Uterus (tissue), 4 donors: ENCODE measurements around the gene PHACTR2. TPM values are rescaled to one million over a fixed set of nuclear protein-coding genes. Genes with fewer than 3 reads are reported as not detected.

Experiments used
- DNase-seq, 2 donors: peaks; one replicate each; pipeline ENCODE4 v3.0.0-alpha.2; 2019 to 2020
- H3K27ac ChIP-seq, 2 donors: fragments of 200-600 bp; sonication (generic); 1 replicate in 1 of 2; 2 replicates in 1 of 2; pipeline ENCODE4 v1.5.1; 2016 to 2018
- H3K27me3 ChIP-seq, 2 donors: fragments of 200-600 bp; sonication (generic); one replicate each; pipeline ENCODE4 v1.5.1; 2018 to 2019; ENCODE audit warnings: control low read depth in 1 of 2
- H3K36me3 ChIP-seq, 2 donors: fragments of 200-600 bp; sonication (generic); one replicate each; pipeline ENCODE4 v1.5.1; 2019; ENCODE audit warnings: control low read depth in 1 of 2
- H3K4me1 ChIP-seq, 2 donors: fragments of 200-600 bp; sonication (generic); one replicate each; pipeline ENCODE4 v1.5.1; 2018 to 2019; ENCODE audit warnings: control low read depth in 1 of 2
- H3K4me3 ChIP-seq, 2 donors: fragments of 200-600 bp; sonication (generic); 1 replicate in 1 of 2; 2 replicates in 1 of 2; pipeline ENCODE4 v1.5.1; 2018 to 2019; ENCODE audit warnings: mild to moderate bottlenecking in 1 of 2
- H3K9me3 ChIP-seq, 2 donors: fragments of 200-600 bp; sonication (generic); one replicate each; pipeline ENCODE4 v1.5.1; 2019; ENCODE audit warnings: control low read depth in 1 of 2
- CTCF ChIP-seq, 4 experiments: fragments of 200-600 bp in 2 of 4; fragments of 450-650 bp in 2 of 4; sonication (generic) in 2 of 4; IDR thresholded peaks; one replicate each; pipeline ENCODE4 v1.5.1; 2016 to 2019; ENCODE audit warnings: antibody characterized with exemption in 4 of 4, mild to moderate bottlenecking in 2 of 4, moderate library complexity in 1 of 4
- POLR2A ChIP-seq, 2 donors: fragments of 450-650 bp; IDR thresholded peaks; one replicate each; pipeline ENCODE4 v1.6.1; 2016; ENCODE audit warnings: antibody characterized with exemption in 2 of 2, mild to moderate bottlenecking in 1 of 2, moderate library complexity in 1 of 2
- intact Hi-C: fragments of 100-400 bp; cut with DNase I; formaldehyde crosslinking; loops from one replicate; pipeline ENCODE4 v1.15.1; 2023; ENCODE audit warnings: low total_unique reads
- total RNA-seq, 4 donors: library from RNA; depleted of rRNA in 3 of 4; stranded (reverse); fragments of >200 nt in 3 of 4; gene quantifications; one replicate each; pipeline versions ENCODE4 v1.1.0 to v1.2.4, GENCODE V29; 2014 to 2023
- donor health status: DM: yes; HTN: yes; CAD: no.

The PHACTR2 gene
- total RNA-seq, 4 donors from 2014 or later = 78.2 to 145 (median 90.1) TPM

- DNase-seq = no peak
- Histone ChIP-seq H3K36me3 (no peaks in the 10 kb centered on the region), H3K4me1 (peaks cover 4% of the 10 kb centered on the region in 2 donors), H3K27me3 (no peaks in the 10 kb centered on the region), H3K9me3 (no peaks in the 10 kb centered on the region), H3K4me3 (no peak overlapping the region), H3K27ac (peak overlapping the region in 1 of 2 donors; percentile 31)
- TF ChIP-seq CTCF (IDR thresholded peaks at IDR 0.05) (no peak), POLR2A (IDR thresholded peaks at IDR 0.05) (no peak)
- intact Hi-C loops = no loop called here
Measured at GRCh38 chr6:143750877-143751276, 73.1 kb downstream of the PHACTR2 start.

DNA sequence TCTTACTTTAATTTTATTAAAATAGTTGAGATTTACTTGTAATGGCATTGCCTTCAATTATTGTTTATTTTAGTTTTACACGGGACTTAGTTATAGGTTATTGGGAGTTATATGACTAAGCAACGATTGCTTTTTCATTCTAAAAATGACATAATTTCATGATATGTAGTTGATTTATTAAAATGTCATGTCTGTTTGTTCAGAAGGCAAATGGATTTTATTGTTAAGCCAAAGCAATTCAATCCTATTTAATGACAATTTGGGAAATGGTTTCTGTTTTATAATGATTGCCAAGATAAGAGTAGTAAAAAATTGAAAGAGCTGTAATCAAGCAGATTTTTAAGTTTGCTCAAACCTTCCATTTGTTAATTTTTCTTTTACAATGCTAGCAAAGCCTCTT, 74.7 kb downstream of the PHACTR2 start:
- Histone ChIP-seq H3K4me1 (peaks cover 0 to 4% of the 10 kb centered on the region in 2 donors), H3K9me3 (no peaks in the 10 kb centered on the region), H3K36me3 (no peaks in the 10 kb centered on the region), H3K27ac (no peak overlapping the region), H3K27me3 (no peaks in the 10 kb centered on the region), H3K4me3 (no peak overlapping the region)
- intact Hi-C loops = no loop called here
- TF ChIP-seq CTCF (IDR thresholded peaks at IDR 0.05) (no peak), POLR2A (IDR thresholded peaks at IDR 0.05) (no peak)
- no peak for DNase-seq

- intact Hi-C loops = no loop called here
- no peaks in the 10 kb centered on the region for H3K27me3 ChIP-seq
- H3K9me3 ChIP-seq = no peaks in the 10 kb centered on the region
- H3K4me3 ChIP-seq = no peak overlapping the region
- H3K4me1 ChIP-seq = peaks cover 0 to 4% of the 10 kb centered on the region in 2 donors
- H3K36me3 ChIP-seq = no peaks in the 10 kb centered on the region
- peak overlapping the region; percentile 49 to 56 for H3K27ac ChIP-seq
- DNase-seq = no peak
- no peak for TF ChIP-seq POLR2A (IDR thresholded peaks at IDR 0.05)
- no peak for TF ChIP-seq CTCF (IDR thresholded peaks at IDR 0.05)
Measured at GRCh38 chr6:143753678-143754077, 75.9 kb downstream of the PHACTR2 start.

GRCh38 chr6:143754204-143754603, 76.4 kb downstream of the PHACTR2 start:
- no peaks in the 10 kb centered on the region for H3K9me3 ChIP-seq
- H3K4me1 ChIP-seq = peaks cover 0 to 4% of the 10 kb centered on the region in 2 donors
- H3K27ac ChIP-seq = peak overlapping the region; percentile 49 to 56
- no peaks in the 10 kb centered on the region for H3K27me3 ChIP-seq
- DNase-seq = no peak
- TF ChIP-seq CTCF (IDR thresholded peaks at IDR 0.05) (no peak), POLR2A (IDR thresholded peaks at IDR 0.05) (no peak)
- intact Hi-C loops = no loop called here
- no peak overlapping the region for H3K4me3 ChIP-seq
- no peaks in the 10 kb centered on the region for H3K36me3 ChIP-seq

GRCh38 chr6:143755301-143755744, 77.6 kb downstream of the PHACTR2 start:
- Histone ChIP-seq H3K4me3 (no peak overlapping the region), H3K27ac (peak overlapping the region; percentile 49 to 56), H3K27me3 (no peaks in the 10 kb centered on the region), H3K9me3 (no peaks in the 10 kb centered on the region), H3K36me3 (no peaks in the 10 kb centered on the region), H3K4me1 (no peaks in the 10 kb centered on the region)
- intact Hi-C loops = no loop called here
- TF ChIP-seq CTCF (IDR thresholded peaks at IDR 0.05) (no peak), POLR2A (IDR thresholded peaks at IDR 0.05) (no peak)
- DNase-seq = peak in 1 of 2 donors; percentile 75
